ENCODE results near the gene CIZ1. TPM values are rescaled to one million over a fixed set of nuclear protein-coding genes. Genes with fewer than 3 reads are reported as not detected.
A peak's percentile ranks its signal among the peaks of the same experiment; 100 is the strongest.

Gene CIZ1
- total and polyA plus RNA-seq, 9 of the 15 experiments (the other 6 are each of a cell fraction or from before 2014, with no cell fraction given): 6.6 to 329 (median 87.8) TPM

DNA sequence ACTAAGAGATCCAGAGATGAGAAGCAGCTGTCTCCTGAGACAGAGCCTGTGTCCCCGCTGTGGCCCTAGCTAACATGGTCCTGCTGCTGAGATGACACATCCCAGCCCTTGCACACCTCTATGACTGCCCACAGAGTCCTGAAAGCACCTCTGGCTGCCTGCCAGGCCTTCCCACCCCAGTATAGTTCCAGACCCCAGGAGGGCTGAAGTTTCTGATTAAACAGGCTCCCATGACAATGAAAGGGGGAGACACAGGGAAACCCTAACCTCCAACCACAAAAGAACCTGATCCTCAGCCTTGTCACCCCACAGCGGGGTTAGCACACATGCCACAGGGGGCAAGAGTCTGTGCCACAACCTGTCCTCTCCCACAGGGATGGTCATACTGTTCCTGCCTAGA lies 15.6 kb downstream of the CIZ1 start:
- Histone ChIP-seq H3K4me2 (ENCODE audit: insufficient read depth, low read length) (no peak overlapping the region), H3K79me2 (ENCODE audit: control insufficient read depth, insufficient read depth, low read length) (no peaks in the 10 kb centered on the region), H3K9ac (ENCODE audit: insufficient read depth in 1 of 2, low read depth in 2 of 2, low read length in 2 of 2) (no peak overlapping the region), H3K9me1 (ENCODE audit: control insufficient read depth, insufficient read depth, low read length) (no peaks in the 10 kb centered on the region), H3K36me3 (ENCODE audit: control insufficient read depth, insufficient read depth, low read length) (peaks cover 82% of the 10 kb centered on the region), H2AFZ (ENCODE audit: low read depth, low read length) (no peak overlapping the region), H4K20me1 (replicated peaks; ENCODE audit: control insufficient read depth, insufficient read depth, low read length) (peaks cover 3% of the 10 kb centered on the region; the same call in 1 of the 2 replicates), H3K27me3 (ENCODE audit: control insufficient read depth in 2 of 2, insufficient read depth in 2 of 2, low read length in 2 of 2) (no peaks in the 10 kb centered on the region), H3K27ac (ENCODE audit: extremely low read depth, low read depth, low read length) (0 out of 3 replicates have a peak overlapping the region, but pooled peaks have one; percentile 5), H3K4me3 (no peak overlapping the region), H3K4me1 (replicated peaks in 1 of 2; ENCODE audit: control insufficient read depth in 2 of 2, insufficient read depth in 2 of 2, low read length in 2 of 2) (peaks cover 0 to 24% of the 10 kb centered on the region in 2 experiments; a peak in 3 of 5 replicates), H3K9me3 (replicated peaks; ENCODE audit: control insufficient read depth, insufficient read depth, low read depth, low read length) (no peaks in the 10 kb centered on the region)
- 90% methylated on average over 2 of the region's 2 CpGs for WGBS (ENCODE audit: insufficient coverage, low coverage, missing lambda C conversion rate)
- no peak for TF ChIP-seq HEY1 (CRISPR knock-in tag; IDR thresholded peaks at IDR 0.05; ENCODE audit: borderline replicate concordance)
- no peak for TF ChIP-seq CTBP1 (IDR thresholded peaks at IDR 0.05; ENCODE audit: borderline replicate concordance)
- no peak for TF ChIP-seq RBM15 (IDR thresholded peaks at IDR 0.05; ENCODE audit: insufficient read depth, low read length)
- no peak for TF ChIP-seq KDM1A (IDR thresholded peaks at IDR 0.05)
- peak; percentile 75 for TF ChIP-seq NFIC (IDR thresholded peaks at IDR 0.05)
- no peak for FAIRE-seq
- ATAC-seq: no peak
- in situ Hi-C loops (cut with MboI): loop anchor here (10.0 kb wide), 1 partner anchor 519 kb away; no protein-coding TSS in a partner anchor
- intact Hi-C loops (cut with micrococcal nuclease): no loop called here
- DNase-seq (ENCODE audit: extremely low read depth in 1 of 4, low spot score in 3 of 4): no peak
- POLR2A ChIA-PET: interaction anchor here (0.5 to 12.6 kb wide), 7 partner anchors 8 to 23 kb away, joined by 3 to 155 read pairs (median 4); partner anchors contain the start of genes BBLN and CIZ1
- CTCF ChIA-PET (ENCODE audit: low intra/inter-chr PET ratio): no interaction called here
- BruUV-seq (replicated peaks): no TSS peak

DNA sequence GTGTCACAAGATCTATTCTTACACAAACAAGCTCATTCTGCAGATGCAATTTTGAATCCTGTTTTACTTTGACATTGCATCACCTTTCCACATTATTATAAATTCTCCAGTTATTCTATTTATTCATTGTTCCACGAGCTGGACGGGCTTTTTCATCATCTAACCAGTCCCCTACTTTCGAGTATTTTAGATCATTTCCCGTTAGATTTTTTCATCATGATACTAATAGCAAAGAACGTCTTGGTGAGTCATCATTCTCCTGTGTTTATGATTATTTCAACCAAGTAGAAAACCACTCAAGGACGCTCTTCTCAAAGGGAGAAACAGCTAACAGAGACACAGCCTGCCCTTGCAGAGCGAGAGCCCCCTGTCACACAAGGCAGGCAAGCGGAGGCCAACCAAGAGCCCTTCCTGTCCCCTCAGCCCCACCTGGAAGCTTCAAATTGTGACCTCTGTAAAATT lies 16.2 kb downstream of the CIZ1 start:
- no peak for ATAC-seq
- TF ChIP-seq JUND (IDR thresholded peaks at IDR 0.05; ENCODE audit: borderline replicate concordance, low read depth, low read length) (0 out of 2 replicates have a peak, but pooled peaks have one; percentile 21), JUND (tag; IDR thresholded peaks at IDR 0.05; ENCODE audit: borderline replicate concordance, low read depth, low read length) (no peak; the same call in 2 of the 3 replicates), SMAD3 (CRISPR knock-in tag; conservative IDR thresholded peaks at IDR 0.05) (no peak), RBFOX2 (IDR thresholded peaks at IDR 0.05; ENCODE audit: low read depth, low read length) (no peak), MAFK (IDR thresholded peaks at IDR 0.05; ENCODE audit: low read length) (no peak), JUN (IDR thresholded peaks at IDR 0.05; ENCODE audit: borderline replicate concordance, low read depth, low read length) (no peak), JUN (CRISPR knock-in tag; IDR thresholded peaks at IDR 0.05; ENCODE audit: borderline replicate concordance) (peak; percentile 45; the same call in 1 of the 2 replicates), CEBPB (tag; IDR thresholded peaks at IDR 0.05) (peak; percentile 79), TEAD4 (IDR thresholded peaks at IDR 0.05; ENCODE audit: low read length) (no peak), TEAD4 (CRISPR knock-in tag; IDR thresholded peaks at IDR 0.05; ENCODE audit: borderline replicate concordance) (no peak)
- TF ChIP-seq, protein P1, sequence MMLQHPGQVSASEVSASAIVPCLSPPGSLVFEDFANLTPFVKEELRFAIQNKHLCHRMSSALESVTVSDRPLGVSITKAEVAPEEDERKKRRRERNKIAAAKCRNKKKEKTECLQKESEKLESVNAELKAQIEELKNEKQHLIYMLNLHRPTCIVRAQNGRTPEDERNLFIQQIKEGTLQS (IDR thresholded peaks at IDR 0.05): peak; percentile 88
- TF ChIP-seq, protein P1 (CRISPR knock-in tag; conservative IDR thresholded peaks at IDR 0.05): no peak

More for the DNA sequence above, 16.2 kb downstream of the CIZ1 start:
- Histone ChIP-seq H3K4me2 (ENCODE audit: insufficient read depth, low read length) (no peak overlapping the region), H3K4me1 (replicated peaks in 1 of 2; ENCODE audit: control insufficient read depth in 2 of 2, insufficient read depth in 2 of 2, low read length in 2 of 2) (peaks cover 0 to 24% of the 10 kb centered on the region in 2 experiments; a peak in 3 of 5 replicates), H3K27me3 (ENCODE audit: control insufficient read depth in 2 of 2, insufficient read depth in 2 of 2, low read length in 2 of 2) (no peaks in the 10 kb centered on the region), H3K36me3 (ENCODE audit: control insufficient read depth, insufficient read depth, low read length) (peaks cover 82% of the 10 kb centered on the region), H3K9ac (ENCODE audit: insufficient read depth in 1 of 2, low read depth in 2 of 2, low read length in 2 of 2) (peak overlapping the region in 1 of 2 experiments; percentile 31; a peak in 1 of 4 replicates), H3K27ac (ENCODE audit: extremely low read depth, low read depth, low read length) (peak overlapping the region; percentile 5; the same call in 1 of the 3 replicates), H3K79me2 (ENCODE audit: control insufficient read depth, insufficient read depth, low read length) (no peaks in the 10 kb centered on the region), H3K9me1 (ENCODE audit: control insufficient read depth, insufficient read depth, low read length) (no peaks in the 10 kb centered on the region), H3K4me3 (no peak overlapping the region), H2AFZ (ENCODE audit: low read depth, low read length) (no peak overlapping the region), H3K9me3 (replicated peaks; ENCODE audit: control insufficient read depth, insufficient read depth, low read depth, low read length) (no peaks in the 10 kb centered on the region), H4K20me1 (replicated peaks; ENCODE audit: control insufficient read depth, insufficient read depth, low read length) (peaks cover 3% of the 10 kb centered on the region; the same call in 1 of the 2 replicates)
- intact Hi-C loops (cut with micrococcal nuclease) (no loop called here), in situ Hi-C loops (cut with MboI) (loop anchor here (10.0 kb wide), 1 partner anchor 520 kb away; no protein-coding TSS in a partner anchor)
- POLR2A ChIA-PET: interaction anchor here (0.7 to 12.6 kb wide), 7 partner anchors 9 to 24 kb away, joined by 3 to 155 read pairs (median 4); partner anchors contain the start of genes BBLN and CIZ1
- CTCF ChIA-PET (ENCODE audit: low intra/inter-chr PET ratio): no interaction called here
- WGBS (ENCODE audit: insufficient coverage, low coverage, missing lambda C conversion rate): 68% methylated on average over 8 of the region's 8 CpGs
- FAIRE-seq: no peak
- DNase-seq (ENCODE audit: extremely low read depth in 1 of 4, low spot score in 3 of 4): no peak
- no TSS peak for BruUV-seq (replicated peaks)

All from K562 (cell line).